KBM-7 (cell line): ENCODE results near the gene ARMC9.
"Not testable (repeated sequence)": the region's sequence is repeated elsewhere in the genome, so short reads cannot be mapped to it uniquely, and the experiment has no call there.

ENCODE experiments used
- DNase-seq: peaks from one replicate; pipeline ENCODE4 v3.0.0-alpha.2; 2015
- in situ Hi-C: fragments of 300-500 bp; cut with MboI; formaldehyde crosslinking; loops from 2 replicates; pipeline ENCODE4 v1.14.3; 2020; ENCODE audit warnings: low sequenced_read_pairs, low pct_unique_long_range_greater_than_20kb, mixed read lengths

The ARMC9 gene

DNA sequence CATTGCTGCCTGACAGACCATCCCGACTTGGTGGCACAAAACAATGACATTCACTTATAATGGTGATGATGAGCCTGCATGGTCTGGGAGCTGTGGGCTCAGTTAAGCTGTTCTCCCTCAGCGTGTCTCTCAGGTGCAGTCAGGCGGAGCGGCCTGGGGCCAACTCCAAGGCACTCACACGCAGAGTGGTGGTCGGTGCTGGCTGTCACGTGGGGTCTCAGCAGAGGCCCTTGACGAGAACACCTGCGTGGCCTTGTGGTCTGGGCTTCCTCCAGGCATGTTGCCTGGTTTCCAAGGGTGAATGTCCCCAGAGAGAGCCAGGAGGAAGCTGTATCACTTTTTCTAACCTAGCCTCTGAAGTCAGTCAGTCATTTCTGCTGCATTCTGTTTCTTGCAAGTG lies 29.8 kb downstream of the ARMC9 start:
- peak; percentile 26 for DNase-seq
- in situ Hi-C loops, result no loop called here

DNA sequence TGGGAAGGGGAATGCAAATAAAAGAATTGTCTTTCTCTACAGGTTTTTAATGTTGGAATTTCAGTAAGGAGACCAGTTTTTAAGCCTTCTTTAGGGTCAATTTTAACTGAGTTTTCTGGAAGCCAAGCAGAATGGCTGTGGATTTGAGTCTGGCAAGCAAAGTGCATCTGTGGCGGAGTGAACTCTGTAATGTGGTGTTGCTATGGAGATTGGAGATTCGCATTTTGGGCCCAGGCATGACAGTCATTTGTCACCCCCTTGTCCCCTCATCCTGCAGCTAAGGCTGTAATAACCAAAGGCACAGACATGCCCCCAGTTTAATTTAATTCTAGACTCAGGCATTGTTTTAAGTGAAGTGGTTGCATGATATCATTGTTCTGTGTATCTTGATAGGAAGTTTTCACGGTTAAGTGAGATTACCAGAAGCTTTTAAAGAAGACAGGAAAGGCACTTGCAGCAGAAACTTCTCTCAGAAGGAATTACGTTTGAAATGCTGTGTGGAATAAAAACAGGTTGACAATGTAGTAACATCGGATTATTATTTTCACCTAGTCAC lies 30.6 kb downstream of the ARMC9 start:
- in situ Hi-C loops, result no loop called here
- peak; percentile 17 for DNase-seq

DNA sequence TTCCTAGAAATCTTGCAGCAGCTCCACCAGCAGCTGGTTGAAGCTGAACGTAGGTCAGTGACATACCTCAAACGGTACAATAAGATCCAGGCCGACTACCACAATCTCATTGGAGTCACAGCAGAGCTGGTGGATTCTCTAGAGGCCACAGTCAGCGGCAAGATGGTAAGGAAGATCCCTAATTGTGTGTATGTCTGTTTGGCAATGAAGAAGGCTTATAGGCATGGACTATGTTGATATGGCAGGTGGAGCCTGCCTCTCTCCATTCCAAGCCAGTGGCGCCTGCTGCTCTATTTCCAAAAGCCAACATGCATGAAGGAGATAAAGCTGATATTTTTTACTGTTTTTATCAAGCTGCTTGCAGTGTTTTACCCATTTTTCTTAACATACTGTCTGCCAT lies 36.8 kb downstream of the ARMC9 start:
- in situ Hi-C loops, result no loop called here

DNA sequence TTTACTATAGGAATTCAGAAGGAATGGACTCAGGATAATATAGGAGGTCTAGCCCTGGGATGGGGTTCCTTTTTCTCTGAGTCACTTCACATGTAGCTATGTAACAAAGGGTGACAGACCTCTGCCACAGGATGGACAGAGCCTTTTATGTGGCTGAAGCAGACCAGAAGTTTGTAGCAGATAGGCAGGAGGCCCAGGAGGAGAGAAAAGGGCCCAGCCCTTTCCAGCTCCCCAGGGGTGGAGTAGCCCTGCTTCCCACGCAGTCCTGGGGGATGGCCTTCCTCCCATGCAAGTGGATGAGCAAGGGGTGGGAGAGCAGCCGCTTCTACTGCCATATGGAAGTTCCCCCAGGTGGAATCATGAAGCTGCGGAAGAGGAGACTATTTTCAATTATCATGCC lies 40.3 kb downstream of the ARMC9 start:
- DNase-seq, result no peak
- in situ Hi-C loops, result no loop called here

More for the DNA sequence above, 36.8 kb downstream of the ARMC9 start:
- no peak for DNase-seq

DNA sequence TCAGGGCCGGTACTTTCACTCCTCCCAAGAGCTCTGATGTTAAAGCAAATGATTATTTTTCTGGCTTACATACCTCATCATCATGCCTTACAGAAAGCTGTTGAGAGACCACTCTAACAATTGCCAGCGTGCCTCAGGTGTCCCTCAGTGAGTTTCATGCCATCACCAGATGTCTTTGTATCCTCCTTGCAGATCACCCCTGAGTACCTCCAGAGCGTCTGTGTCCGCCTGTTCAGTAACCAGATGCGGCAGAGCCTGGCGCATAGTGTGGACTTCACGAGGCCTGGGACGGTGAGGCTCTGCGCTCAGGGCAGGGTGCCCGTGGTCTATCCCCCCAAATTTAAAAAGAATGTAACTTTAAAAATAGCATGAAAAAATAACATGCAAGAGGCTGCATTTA lies 41.3 kb downstream of the ARMC9 start:
- no peak for DNase-seq
- in situ Hi-C loops, result no loop called here

DNA sequence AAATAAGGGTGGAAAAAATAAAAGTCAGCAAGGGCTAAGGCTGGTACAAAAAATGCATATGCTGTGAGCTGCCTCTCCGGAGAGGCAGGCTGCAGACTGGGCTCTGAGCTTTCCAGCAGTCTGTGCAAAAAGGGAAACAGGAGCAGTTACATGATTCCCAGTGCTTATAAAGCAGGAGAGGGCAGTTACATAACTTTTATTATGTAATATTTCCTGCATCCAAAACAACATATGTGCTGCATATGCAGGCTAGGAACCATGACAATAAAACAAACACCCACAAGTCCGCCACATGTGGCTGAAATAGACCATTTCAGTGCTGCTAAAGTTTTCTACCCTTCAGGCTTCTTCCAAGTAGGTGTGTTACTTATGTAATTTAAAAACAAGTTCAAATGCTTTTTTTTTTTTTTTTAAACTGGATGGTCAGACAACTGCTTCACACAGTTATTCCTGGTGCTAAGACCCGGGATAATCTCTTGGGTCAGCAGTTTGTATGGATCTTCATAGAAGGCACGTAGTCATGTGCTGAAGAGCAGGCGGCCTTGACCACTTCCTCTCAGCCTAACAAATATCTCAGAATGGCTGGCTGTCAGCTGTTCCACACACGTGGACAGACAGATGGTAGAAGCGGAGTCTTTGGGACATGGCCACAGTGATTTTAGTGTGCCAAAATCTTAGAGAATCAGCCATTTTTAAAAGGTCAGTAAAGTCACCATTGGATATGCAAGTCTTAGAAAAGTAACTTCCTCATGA lies 43.5 kb downstream of the ARMC9 start:
- in situ Hi-C loops, result no loop called here
- DNase-seq, result peak; percentile 16

DNA sequence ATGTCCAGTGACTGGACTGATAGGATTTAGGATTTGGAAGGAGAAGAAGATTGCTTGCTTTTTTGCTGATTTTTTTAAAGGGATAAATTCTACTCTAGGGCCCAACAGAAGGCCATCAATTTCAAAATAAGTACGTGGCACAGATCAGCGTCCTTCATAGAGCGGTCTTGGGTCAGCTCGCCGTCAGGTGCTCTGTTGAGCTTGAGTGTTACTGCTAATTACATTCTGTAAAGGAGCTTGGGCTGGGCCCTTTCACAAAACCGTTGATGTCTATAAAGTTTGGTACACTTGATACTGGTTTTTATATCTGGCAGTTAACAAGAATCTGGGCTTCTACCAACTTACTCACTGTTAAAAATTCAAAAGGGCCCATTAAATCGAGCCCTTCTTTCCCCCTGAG lies 45.4 kb downstream of the ARMC9 start:
- no peak for DNase-seq
- in situ Hi-C loops, result no loop called here

DNA sequence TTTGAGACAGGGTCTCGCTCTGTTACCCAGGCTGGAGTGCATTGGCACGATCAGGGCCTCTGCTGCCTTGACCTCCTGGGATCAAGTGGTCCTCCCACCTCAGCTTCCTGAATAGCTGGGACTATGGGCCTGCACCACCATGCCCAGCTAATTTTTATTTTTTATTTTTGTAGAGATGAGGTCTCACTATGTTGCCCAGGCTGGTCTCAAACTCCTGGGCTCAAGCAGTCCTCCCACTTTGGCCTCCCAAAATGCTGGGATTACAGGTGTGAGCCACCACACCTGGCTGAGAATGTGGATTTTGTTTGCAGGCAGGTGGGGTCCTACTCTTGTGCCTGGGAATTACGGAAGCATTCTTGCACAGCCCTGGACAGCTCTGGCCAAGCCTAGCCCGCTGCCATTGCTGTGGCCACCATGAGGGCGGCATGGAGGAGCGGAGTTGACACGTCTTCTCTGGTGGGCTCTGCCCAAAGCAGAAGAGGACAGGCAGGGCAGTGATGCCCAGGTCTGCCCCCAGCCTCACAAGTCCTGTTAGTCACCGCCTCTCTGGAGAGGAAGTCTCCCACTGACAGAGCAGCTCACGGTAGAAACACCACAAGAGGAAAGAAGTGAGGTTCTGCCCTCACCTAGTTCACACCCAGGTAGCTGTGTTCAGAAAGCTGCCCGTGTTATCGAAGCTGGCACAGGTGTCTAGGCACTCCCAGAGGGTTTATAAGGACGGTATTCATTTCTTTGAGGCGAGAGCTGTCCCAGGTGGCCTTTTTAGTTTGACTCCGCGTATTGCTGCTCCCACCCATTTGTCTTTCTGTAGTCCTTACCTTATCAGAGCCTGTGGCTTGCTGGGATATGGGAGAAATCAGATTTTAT lies 46.2 kb downstream of the ARMC9 start:
- in situ Hi-C loops, result no loop called here
- DNase-seq, result no peak

DNA sequence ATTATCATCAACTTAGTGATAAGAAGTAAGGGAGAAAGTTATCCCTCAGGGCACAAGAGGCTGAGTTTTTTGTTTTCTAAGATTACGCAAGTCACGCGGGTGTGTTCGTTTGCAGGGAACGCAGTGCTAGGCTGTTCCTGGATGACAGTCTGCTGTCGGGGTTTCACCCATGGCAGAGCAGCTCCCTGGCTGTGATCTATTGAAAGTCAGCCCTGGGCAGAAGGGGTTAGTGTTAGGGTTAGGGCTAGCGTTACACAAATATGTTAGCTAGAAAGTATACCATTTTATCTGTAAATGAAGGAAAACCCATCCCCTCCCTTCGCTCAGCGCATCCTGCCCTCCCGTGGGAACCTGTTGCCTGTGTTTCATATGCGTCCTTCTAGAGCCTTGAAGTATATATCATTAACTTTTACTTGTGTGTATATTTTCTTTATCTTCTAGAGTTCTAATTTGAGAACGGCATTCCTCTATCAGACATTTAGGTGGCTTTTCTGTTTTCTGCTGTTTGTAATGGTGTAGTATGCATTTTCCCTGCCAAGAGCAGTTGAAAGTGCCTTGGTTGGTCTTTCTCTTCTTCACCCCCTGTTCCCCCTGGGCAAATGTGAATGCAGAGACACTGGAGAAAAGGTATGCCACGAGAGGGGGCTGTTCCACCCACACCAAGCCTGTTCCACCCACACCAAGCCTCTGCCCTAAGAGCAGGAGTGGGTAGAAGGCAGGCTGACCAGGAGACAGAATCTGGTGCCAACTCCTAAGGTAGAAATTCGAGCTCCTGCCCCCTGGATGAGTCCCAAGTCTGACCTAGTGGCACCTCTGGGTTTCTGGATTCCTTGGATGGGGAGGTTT lies 47.0 kb downstream of the ARMC9 start:
- in situ Hi-C loops, result no loop called here
- DNase-seq, result peak; percentile 50

- no peak for DNase-seq
Measured at GRCh38 chr2:231246171-231246842, 47.9 kb downstream of the ARMC9 start.

GRCh38 chr2:231250146-231250545 lies 51.7 kb downstream of the ARMC9 start:
- in situ Hi-C loops, result no loop called here
- no peak for DNase-seq

More at GRCh38 chr2:231246171-231246842, 47.9 kb downstream of the ARMC9 start:
- in situ Hi-C loops, result no loop called here

- no peak for DNase-seq
- in situ Hi-C loops, result no loop called here
Measured at GRCh38 chr2:231250698-231251097, 52.3 kb downstream of the ARMC9 start.

- in situ Hi-C loops, result not testable (repeated sequence)
Measured at GRCh38 chr2:231253292-231253691, 54.9 kb downstream of the ARMC9 start.

GRCh38 chr2:231256494-231256893 lies 58.1 kb downstream of the ARMC9 start:
- DNase-seq, result no peak
- in situ Hi-C loops, result no loop called here

More at GRCh38 chr2:231253292-231253691, 54.9 kb downstream of the ARMC9 start:
- DNase-seq, result not testable (repeated sequence)

DNA sequence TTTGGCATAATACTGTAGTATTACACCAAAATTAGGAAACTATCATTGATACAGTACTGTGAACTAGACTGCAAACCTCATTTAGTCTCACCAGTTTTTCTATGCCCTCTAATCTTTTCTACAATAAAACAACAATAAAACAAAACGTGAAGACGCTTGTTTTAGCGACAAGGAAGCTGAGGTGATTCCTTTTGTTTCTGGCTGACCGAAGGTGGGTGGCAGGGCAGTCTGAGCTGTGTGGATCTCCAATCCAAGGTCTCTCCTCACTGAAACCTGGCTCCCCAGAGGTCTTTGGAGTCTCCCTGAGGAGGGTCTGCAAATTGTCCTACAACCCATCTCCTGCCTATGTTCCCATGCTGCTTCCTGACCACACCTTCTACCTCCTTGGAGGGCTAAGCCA lies 59.3 kb downstream of the ARMC9 start:
- DNase-seq, result no peak
- in situ Hi-C loops, result no loop called here

DNA sequence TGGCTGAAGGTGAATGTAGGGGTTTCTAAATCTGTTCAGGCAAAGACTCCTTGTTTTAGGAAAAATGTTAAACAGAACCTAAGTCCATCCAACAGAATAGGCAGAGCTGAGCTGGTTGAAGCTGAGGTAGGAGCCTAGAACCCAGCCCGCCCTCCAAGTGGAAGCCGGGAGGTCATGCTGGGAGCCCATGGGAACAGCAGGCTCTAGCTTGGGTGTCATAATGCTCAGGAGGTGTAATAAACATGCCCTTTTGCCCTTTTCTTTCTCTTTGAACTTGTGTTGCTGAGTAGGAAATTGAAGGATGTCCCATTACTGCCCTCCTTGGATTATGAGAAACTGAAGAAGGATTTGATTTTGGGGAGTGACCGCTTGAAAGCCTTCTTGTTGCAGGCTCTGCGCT lies 60.3 kb downstream of the ARMC9 start:
- DNase-seq, result no peak
- in situ Hi-C loops, result no loop called here

DNA sequence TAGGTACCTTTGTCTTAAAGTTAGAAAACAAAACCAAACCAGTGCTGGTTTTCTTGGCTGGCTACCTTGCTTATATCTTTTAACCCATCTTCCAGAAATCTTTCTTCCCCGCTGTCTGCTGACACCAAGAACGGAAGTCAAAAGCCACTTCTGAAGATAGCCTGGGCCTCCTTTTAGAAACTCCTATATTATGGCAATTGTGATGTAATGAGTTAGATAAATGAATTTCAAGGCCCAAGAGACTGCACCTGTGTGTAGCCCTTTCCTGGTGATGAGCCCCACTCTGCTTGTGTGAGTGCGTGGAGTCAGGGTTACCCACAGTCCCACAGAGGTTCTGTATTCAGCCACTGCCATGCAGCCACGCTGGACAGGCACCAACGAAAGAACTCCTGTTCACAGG lies 60.7 kb downstream of the ARMC9 start:
- in situ Hi-C loops, result no loop called here
- no peak for DNase-seq

DNA sequence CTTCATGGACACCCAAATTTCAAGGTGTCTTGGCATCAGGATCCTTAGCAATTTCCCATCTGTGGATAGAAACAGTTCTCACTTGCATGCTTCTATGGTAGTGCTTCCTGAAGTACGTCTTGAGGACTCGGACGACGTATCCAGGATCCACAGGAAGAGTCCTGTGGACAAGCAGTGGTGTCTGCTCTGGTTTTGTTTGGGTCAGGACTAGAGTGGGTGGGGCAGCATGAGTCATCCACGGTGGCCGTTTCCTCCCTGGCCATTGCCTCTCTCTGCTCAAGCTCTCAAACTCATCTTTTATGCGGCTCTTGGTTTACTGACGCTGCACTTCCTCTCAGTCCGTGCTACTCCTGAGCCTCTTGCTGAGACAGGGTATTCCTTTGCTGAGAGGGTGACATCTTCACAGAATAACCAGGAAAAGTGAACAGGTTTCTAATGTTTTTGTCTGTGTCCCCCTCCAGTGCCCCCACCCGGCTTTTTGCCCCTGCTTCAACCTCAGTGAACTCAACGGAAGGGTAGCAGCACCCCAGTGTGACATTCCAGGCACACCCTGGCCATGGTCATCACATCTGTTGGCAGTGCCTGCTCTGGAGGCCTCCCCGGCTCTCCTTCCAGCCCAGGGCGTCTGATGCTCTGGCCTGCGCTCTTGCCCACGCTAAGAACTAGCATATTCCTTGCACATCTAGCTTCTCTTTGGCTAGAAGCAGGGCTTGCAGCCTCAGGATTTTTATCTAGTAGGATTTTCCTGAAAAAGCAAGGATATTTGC lies 62.2 kb downstream of the ARMC9 start:
- in situ Hi-C loops, result no loop called here
- no peak for DNase-seq
